ENCODE measurements around the gene DOHH.

Gene DOHH

GRCh38 chr19:3441986-3442329, 58.5 kb downstream of the DOHH start:
- DNase-seq (ENCODE audit: low read depth in 2 of 2) = no peak

GRCh38 chr19:3441089-3441985, 59.1 kb downstream of the DOHH start:
- DNase-seq (ENCODE audit: low read depth in 2 of 2) = no peak
